Aorta (tissue), 5 donors: Measurements from ENCODE around the gene MST1R. TPM values are rescaled to one million over a fixed set of nuclear protein-coding genes. Genes with fewer than 3 reads are reported as not detected.
"Not testable (repeated sequence)": the region's sequence is repeated elsewhere in the genome, so short reads cannot be mapped to it uniquely, and the experiment has no call there.

Experiments used
- ATAC-seq: fragments of 200-7000 bp; cut with Tn5 transposase; one replicate; pipeline ENCODE4 v1.9.1; 2022; ENCODE audit warnings: moderate library complexity; ENCODE audit not compliant: low FRiP score
- DNase-seq, 2 donors: peaks; one replicate each; pipeline ENCODE4 v3.0.0-alpha.2; 2020
- H3K27ac ChIP-seq, 2 donors: one replicate each; pipeline ENCODE4 v1.5.1; 2013; ENCODE audit warnings: low read length in 2 of 2, mild to moderate bottlenecking in 2 of 2, moderate library complexity in 2 of 2, control low read depth in 1 of 2, inconsistent platforms in 1 of 2, low read depth in 1 of 2
- H3K27me3 ChIP-seq, 2 donors: one replicate each; pipeline ENCODE4 v1.6.1; 2013; ENCODE audit warnings: control low read depth in 1 of 2, low read length in 1 of 2, mild to moderate bottlenecking in 1 of 2, moderate library complexity in 1 of 2; ENCODE audit not compliant: insufficient read depth in 2 of 2, control insufficient read depth in 1 of 2
- H3K36me3 ChIP-seq, 2 donors: one replicate each; pipeline ENCODE4 v1.6.1; 2013; ENCODE audit warnings: control low read depth in 1 of 2, low read length in 1 of 2, mild to moderate bottlenecking in 1 of 2; ENCODE audit not compliant: insufficient read depth in 2 of 2, control insufficient read depth in 1 of 2
- H3K4me1 ChIP-seq, 2 donors: one replicate each; pipeline ENCODE4 v1.6.1; 2013; ENCODE audit warnings: low read length in 2 of 2, control low read depth in 1 of 2, mild to moderate bottlenecking in 1 of 2, moderate library complexity in 1 of 2; ENCODE audit not compliant: insufficient read depth in 2 of 2, control insufficient read depth in 1 of 2
- H3K4me3 ChIP-seq, 2 donors: one replicate each; pipeline ENCODE4 v1.5.1; 2013; ENCODE audit warnings: low read length in 2 of 2, control low read depth in 1 of 2, mild to moderate bottlenecking in 1 of 2
- H3K9me3 ChIP-seq: one replicate; pipeline ENCODE4 v1.6.1; 2013; ENCODE audit warnings: mild to moderate bottlenecking, low read length; ENCODE audit not compliant: control insufficient read depth
- WGBS, 2 donors: extraction: QIAGEN DNeasy Blood & Tissue Kit; methylation state at CpG; one replicate each; pipeline ENCODE4 v1.1.7; 2013; 5-methylcytosine and 5-hydroxymethylcytosine counted together
- intact Hi-C, 2 donors: fragments of 100-400 bp; cut with DNase I; formaldehyde crosslinking; loops; one replicate each; pipeline versions ENCODE4 v1.14.2 to v1.15.0; 2022
- polyA plus RNA-seq, 2 donors: library from polyadenylated mRNA; stranded (reverse); fragments of 200-250 nt; gene quantifications; one replicate each; pipeline ENCODE4 v1.2.3, GENCODE V29; 2013
- total RNA-seq, 2 donors: library from RNA; stranded (reverse); fragmentation: NEBNext Ultra II Directional; extraction: Animal tissue kit (Norgen Biotek cat#: 25700); gene quantifications; one replicate each; pipeline ENCODE4 v1.2.1, GENCODE V29; 2021
- donor health status: healthy with polysubstance abuse.
- donor health status: Bipolar disorder and iron deficiency.
- donor health status: DM: no; HTN: no; CAD: no.
- donor health status: DM: no; HTN: no; CAD: no.
- donor health status: DM: yes; HTN: yes; CAD: no.

The MST1R gene
- total and polyA plus RNA-seq, 4 donors: 2.7 to 13.1 (median 7.5) TPM

- no peak for ATAC-seq
- no peaks in the 10 kb centered on the region for H3K27me3 ChIP-seq
These were observed 26.6 kb upstream of the MST1R start for GRCh38 chr3:49930168-49930690.

GRCh38 chr3:49929291-49930167 lies 25.9 kb upstream of the MST1R start, which contains the start of gene MON1A:
TSS of gene MON1A (minus strand) at chr3:49929811. CDS start at chr3:49913346, 16,465 bp downstream.
- H3K27ac ChIP-seq: peak within 1 kb of the TSS; percentile 32 to 83
- WGBS, 2 donors: 0 to 1% methylated on average over 56 of the region's 56 CpGs
- no peaks in the 10 kb centered on the region for H3K4me1 ChIP-seq
- peak; percentile 100 for ATAC-seq
- no peaks in the 10 kb centered on the region for H3K9me3 ChIP-seq
- peak; percentile 97 to 99 for DNase-seq
- intact Hi-C loops: no loop called here
- H3K4me3 ChIP-seq: peak within 1 kb of the TSS; percentile 78 to 85
- H3K36me3 ChIP-seq: no peaks in the 10 kb centered on the region
- no peaks in the 10 kb centered on the region for H3K27me3 ChIP-seq

More at GRCh38 chr3:49930168-49930690, 26.6 kb upstream of the MST1R start:
- DNase-seq: no peak
- 33 to 34% methylated on average over 16 of the region's 16 CpGs for WGBS, 2 donors
- H3K4me1 ChIP-seq: no peaks in the 10 kb centered on the region
- H3K9me3 ChIP-seq: no peaks in the 10 kb centered on the region
- intact Hi-C loops: no loop called here
- H3K27ac ChIP-seq: peak overlapping the region; percentile 32 to 83
- no peak overlapping the region for H3K4me3 ChIP-seq
- no peaks in the 10 kb centered on the region for H3K36me3 ChIP-seq

- DNase-seq (peak in 1 of 2 donors; percentile 63), ATAC-seq (no peak)
- H3K36me3 ChIP-seq: no peaks in the 10 kb centered on the region
- no peaks in the 10 kb centered on the region for H3K27me3 ChIP-seq
- H3K4me1 ChIP-seq: no peaks in the 10 kb centered on the region
- 82 to 84% methylated on average over 5 of the region's 5 CpGs for WGBS, 2 donors
- H3K27ac ChIP-seq: no peak overlapping the region
- intact Hi-C loops: no loop called here
- no peaks in the 10 kb centered on the region for H3K9me3 ChIP-seq
- no peak overlapping the region for H3K4me3 ChIP-seq
These were observed 24.9 kb upstream of the MST1R start for GRCh38 chr3:49928481-49929017.

- Histone ChIP-seq H3K9me3 (no peaks in the 10 kb centered on the region), H3K4me3 (no peak overlapping the region), H3K36me3 (no peaks in the 10 kb centered on the region), H3K4me1 (no peaks in the 10 kb centered on the region), H3K27ac (no peak overlapping the region), H3K27me3 (no peaks in the 10 kb centered on the region)
- no peak for ATAC-seq
- WGBS, 2 donors: 85 to 87% methylated on average over 5 of the region's 5 CpGs
- intact Hi-C loops: no loop called here
- peak in 1 of 2 donors; percentile 41 for DNase-seq
These were observed 24.1 kb upstream of the MST1R start for GRCh38 chr3:49927798-49928197.

GRCh38 chr3:49926117-49926728 lies 22.6 kb upstream of the MST1R start:
- peak in 1 of 2 donors; percentile 24 for DNase-seq
- ATAC-seq: no peak
- Histone ChIP-seq H3K4me3 (no peak overlapping the region), H3K9me3 (no peaks in the 10 kb centered on the region), H3K36me3 (no peaks in the 10 kb centered on the region), H3K4me1 (no peaks in the 10 kb centered on the region), H3K27me3 (no peaks in the 10 kb centered on the region), H3K27ac (no peak overlapping the region)
- WGBS, 2 donors: 85 to 87% methylated on average over 4 of the region's 4 CpGs
- intact Hi-C loops: no loop called here

GRCh38 chr3:49925485-49925884 lies 21.8 kb upstream of the MST1R start:
- no peak for ATAC-seq

GRCh38 chr3:49924683-49925082 lies 21.0 kb upstream of the MST1R start:
- intact Hi-C loops: no loop called here
- Histone ChIP-seq H3K27ac (no peak overlapping the region), H3K4me1 (no peaks in the 10 kb centered on the region), H3K27me3 (no peaks in the 10 kb centered on the region), H3K36me3 (no peaks in the 10 kb centered on the region), H3K4me3 (no peak overlapping the region), H3K9me3 (no peaks in the 10 kb centered on the region)
- ATAC-seq: no peak
- WGBS, 2 donors: 61 to 67% methylated on average over 2 of the region's 2 CpGs
- no peak for DNase-seq

More at GRCh38 chr3:49925485-49925884, 21.8 kb upstream of the MST1R start:
- Histone ChIP-seq H3K36me3 (no peaks in the 10 kb centered on the region), H3K27me3 (no peaks in the 10 kb centered on the region), H3K4me1 (no peaks in the 10 kb centered on the region), H3K4me3 (no peak overlapping the region), H3K9me3 (no peaks in the 10 kb centered on the region), H3K27ac (no peak overlapping the region)
- intact Hi-C loops: no loop called here
- WGBS, 2 donors: 93 to 95% methylated on average over 2 of the region's 2 CpGs
- no peak for DNase-seq

- intact Hi-C loops, H3K27me3 ChIP-seq, DNase-seq, ATAC-seq, H3K4me1 ChIP-seq, H3K9me3 ChIP-seq, H3K36me3 ChIP-seq, H3K4me3 ChIP-seq, H3K27ac ChIP-seq: not testable (repeated sequence)
- 94% methylated on average over 19 of the region's 19 CpGs for WGBS, 2 donors
These were observed 14.3 kb upstream of the MST1R start for GRCh38 chr3:49917806-49918590.
